NCI-H146 treated with DMSO at 0.1 percent for 48 hours (cell line): ENCODE measurements around the gene ATP2A1.
"Not testable (repeated sequence)": the region's sequence is repeated elsewhere in the genome, so short reads cannot be mapped to it uniquely, and the experiment has no call there.

ENCODE experiments used
- DNase-seq: peaks from one replicate; lab custom pipeline; 2025; ENCODE audit not compliant: unreplicated experiment; lab: John Stamatoyannopoulos, UW

The ATP2A1 gene

GRCh38 chr16:28905229-28905754 is 27.0 kb downstream of the ATP2A1 start:
- no peak for DNase-seq

GRCh38 chr16:28905800-28906372 is 27.6 kb downstream of the ATP2A1 start:
- DNase-seq: no peak

- DNase-seq: no peak
These were observed 32.1 kb downstream of the ATP2A1 start for GRCh38 chr16:28910086-28911031.

GRCh38 chr16:28912558-28912957 is 34.3 kb downstream of the ATP2A1 start:
- no peak for DNase-seq

GRCh38 chr16:28913946-28914724 is 35.8 kb downstream of the ATP2A1 start:
- DNase-seq: no peak

GRCh38 chr16:28915181-28915580 is 36.9 kb downstream of the ATP2A1 start:
- DNase-seq: no peak

- DNase-seq: no peak
These were observed 38.8 kb downstream of the ATP2A1 start for GRCh38 chr16:28917095-28917494.

GRCh38 chr16:28918698-28919097 is 40.4 kb downstream of the ATP2A1 start:
- DNase-seq: no peak

GRCh38 chr16:28923231-28923587 is 44.9 kb downstream of the ATP2A1 start:
- DNase-seq: no peak

- DNase-seq: no peak
These were observed 45.5 kb downstream of the ATP2A1 start for GRCh38 chr16:28923652-28924398.

- DNase-seq: no peak
These were observed 46.1 kb downstream of the ATP2A1 start for GRCh38 chr16:28924399-28924761.

- DNase-seq: peak; percentile 99
These were observed 46.6 kb downstream of the ATP2A1 start, which contains the start of gene RABEP2 for GRCh38 chr16:28924762-28925385. Gene RABEP2, minus strand, starts transcription at chr16:28925238. Its CDS starts 75 bp downstream, at chr16:28925163.

GRCh38 chr16:28925386-28926228 is 47.3 kb downstream of the ATP2A1 start:
- peak; percentile 71 for DNase-seq

GRCh38 chr16:28926284-28926683 is 48.0 kb downstream of the ATP2A1 start:
- DNase-seq: not testable (repeated sequence)

- DNase-seq: no peak
These were observed 49.5 kb downstream of the ATP2A1 start for GRCh38 chr16:28927815-28928214.

- DNase-seq: no peak
These were observed 51.9 kb downstream of the ATP2A1 start for GRCh38 chr16:28930203-28930602.

GRCh38 chr16:28930652-28931051 is 52.4 kb downstream of the ATP2A1 start:
- DNase-seq: no peak

- DNase-seq: no peak
These were observed 53.5 kb downstream of the ATP2A1 start, which contains the start of gene CD19 for GRCh38 chr16:28931801-28932225. Gene CD19, plus strand, starts transcription at chr16:28931971. Its CDS starts 30 bp downstream, at chr16:28932001.
